ENCODE measurements around the gene CLCA2.

Gene CLCA2

GRCh38 chr1:86382878-86383277 lies 41.1 kb upstream of the CLCA2 start:
- Histone ChIP-seq H3K27ac (replicated peaks) (no peak overlapping the region), H3K4me3 (replicated peaks; ENCODE audit: insufficient read depth, low read length) (no peak overlapping the region), H3K27me3 (ENCODE audit: insufficient read depth, poor library complexity, severe bottlenecking) (no peaks in the 10 kb centered on the region)
- DNase-seq (ENCODE audit: low read depth in 1 of 2, low spot score in 1 of 2), result no peak
- TF ChIP-seq POLR2AphosphoS5 (IDR thresholded peaks at IDR 0.05; ENCODE audit: low read depth), result no peak

GRCh38 chr1:86387916-86388627 lies 35.9 kb upstream of the CLCA2 start:
- Histone ChIP-seq H3K4me3 (replicated peaks; ENCODE audit: insufficient read depth, low read length) (no peak overlapping the region), H3K27me3 (ENCODE audit: insufficient read depth, poor library complexity, severe bottlenecking) (no peaks in the 10 kb centered on the region), H3K27ac (replicated peaks) (no peak overlapping the region)
- TF ChIP-seq CTCF (IDR thresholded peaks at IDR 0.05; ENCODE audit: insufficient read depth, low read length) (no peak), REST (IDR thresholded peaks at IDR 0.05; ENCODE audit: insufficient replicate concordance, low read depth) (no peak), POLR2AphosphoS5 (IDR thresholded peaks at IDR 0.05; ENCODE audit: low read depth) (no peak), GABPA (IDR thresholded peaks at IDR 0.05; ENCODE audit: low read depth) (no peak), SPI1 (IDR thresholded peaks at IDR 0.05; ENCODE audit: borderline replicate concordance, low read depth) (no peak)
- DNase-seq (ENCODE audit: low read depth in 1 of 2, low spot score in 1 of 2), result no peak

DNA sequence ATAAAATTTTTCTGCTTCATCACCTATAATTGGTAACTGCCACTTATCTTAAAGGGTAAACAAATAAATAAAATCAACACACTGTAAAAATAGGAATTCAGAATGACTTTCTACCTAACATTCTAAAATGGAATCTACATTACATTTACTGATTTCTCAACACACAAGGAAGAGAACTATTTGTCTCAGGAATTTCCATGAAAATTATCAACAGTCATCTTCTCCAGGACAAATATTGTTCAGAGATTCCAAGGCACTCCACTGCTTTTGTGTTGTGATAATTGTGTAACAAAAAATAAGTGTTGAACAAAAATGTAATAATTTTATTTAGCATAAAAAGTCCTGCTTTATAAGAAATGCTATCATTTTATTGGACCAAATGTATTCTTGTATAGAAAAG lies 35.2 kb upstream of the CLCA2 start:
- no peak for TF ChIP-seq CTCF (IDR thresholded peaks at IDR 0.05; ENCODE audit: insufficient read depth, low read length)
- TF ChIP-seq GABPA (IDR thresholded peaks at IDR 0.05; ENCODE audit: low read depth), result no peak
- no peak for TF ChIP-seq REST (IDR thresholded peaks at IDR 0.05; ENCODE audit: insufficient replicate concordance, low read depth)
- TF ChIP-seq SPI1 (IDR thresholded peaks at IDR 0.05; ENCODE audit: borderline replicate concordance, low read depth), result no peak
- no peak for TF ChIP-seq POLR2AphosphoS5 (IDR thresholded peaks at IDR 0.05; ENCODE audit: low read depth)
- Histone ChIP-seq H3K27me3 (ENCODE audit: insufficient read depth, poor library complexity, severe bottlenecking) (no peaks in the 10 kb centered on the region), H3K4me3 (replicated peaks; ENCODE audit: insufficient read depth, low read length) (no peak overlapping the region), H3K27ac (replicated peaks) (no peak overlapping the region)
- no peak for DNase-seq (ENCODE audit: low read depth in 1 of 2, low spot score in 1 of 2)

DNA sequence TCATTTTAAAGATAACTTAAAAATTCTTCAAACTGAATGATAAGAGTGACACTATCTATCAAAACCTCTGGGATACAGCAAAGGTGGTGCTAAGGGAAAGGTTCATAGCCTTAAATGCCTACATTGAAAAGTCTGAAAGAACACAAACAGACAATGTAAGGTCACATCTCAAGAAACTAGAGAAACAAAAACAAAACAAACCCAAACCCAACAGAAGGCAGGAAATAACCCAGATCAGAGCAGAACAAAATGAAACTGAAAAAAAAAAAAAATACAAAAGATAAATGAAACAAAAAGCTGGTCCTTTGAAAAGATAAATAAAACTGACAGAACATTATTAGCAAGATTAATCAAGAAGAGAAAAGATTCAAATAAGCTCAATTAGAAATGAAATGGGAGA lies 34.7 kb upstream of the CLCA2 start:
- Histone ChIP-seq H3K4me3 (replicated peaks; ENCODE audit: insufficient read depth, low read length) (no peak overlapping the region), H3K27me3 (ENCODE audit: insufficient read depth, poor library complexity, severe bottlenecking) (no peaks in the 10 kb centered on the region), H3K27ac (replicated peaks) (no peak overlapping the region)
- no peak for DNase-seq (ENCODE audit: low read depth in 1 of 2, low spot score in 1 of 2)
- TF ChIP-seq SPI1 (IDR thresholded peaks at IDR 0.05; ENCODE audit: borderline replicate concordance, low read depth) (no peak), POLR2AphosphoS5 (IDR thresholded peaks at IDR 0.05; ENCODE audit: low read depth) (no peak), REST (IDR thresholded peaks at IDR 0.05; ENCODE audit: insufficient replicate concordance, low read depth) (no peak), CTCF (IDR thresholded peaks at IDR 0.05; ENCODE audit: insufficient read depth, low read length) (no peak), GABPA (IDR thresholded peaks at IDR 0.05; ENCODE audit: low read depth) (no peak)

All from HL-60 (cell line).